HepG2 (cell line): ENCODE data around the gene PPP2R2C. TPM values are rescaled to one million over a fixed set of nuclear protein-coding genes. Genes with fewer than 3 reads are reported as not detected.

ENCODE experiments used
- ARNT ChIP-seq: fragments of 450-650 bp; IDR thresholded peaks from 2 replicates; pipeline ENCODE4 v1.6.1; 2017
- ELF3 ChIP-seq: IDR thresholded peaks from 2 replicates; pipeline ENCODE4 v1.6.1; 2016; ENCODE audit warnings: missing genetic modification reagents, missing compliant biosample characterization
- FOXA1 ChIP-seq, 2 experiments: fragments of 450-650 bp in 1 of 2; sonication (generic) in 1 of 2; formaldehyde crosslinking in 1 of 2; IDR thresholded peaks; 2 replicates each; pipeline versions ENCODE4 v1.4.0 to v1.6.1; 2016 to 2020; ENCODE audit warnings: missing genetic modification reagents in 1 of 2
- KAT8 ChIP-seq: IDR thresholded peaks from 2 replicates; pipeline ENCODE4 v1.6.1; 2016; ENCODE audit warnings: missing genetic modification reagents, missing compliant biosample characterization
- NFYC ChIP-seq: IDR thresholded peaks from 2 replicates; pipeline ENCODE4 v1.6.1; 2016; ENCODE audit warnings: missing genetic modification reagents, missing compliant biosample characterization
- SAFB2 ChIP-seq: sonication (generic); formaldehyde crosslinking; IDR thresholded peaks from 2 replicates; pipeline ENCODE4 v1.5.1; 2020; ENCODE audit warnings: missing genetic modification reagents, low read depth, mild to moderate bottlenecking, borderline replicate concordance
- SAP130 ChIP-seq: IDR thresholded peaks from 2 replicates; pipeline ENCODE4 v1.6.1; 2016; ENCODE audit warnings: low read depth
- SIX4 ChIP-seq: sonication (generic); formaldehyde crosslinking; IDR thresholded peaks from 2 replicates; pipeline ENCODE4 v1.4.0; 2020; ENCODE audit warnings: missing genetic modification reagents
- THAP11 ChIP-seq: IDR thresholded peaks from 2 replicates; pipeline ENCODE4 v1.6.1; 2016; ENCODE audit warnings: missing biosample characterization, missing genetic modification reagents
- ZFP37 ChIP-seq: sonication (generic); formaldehyde crosslinking; IDR thresholded peaks from 2 replicates; pipeline ENCODE4 v1.4.0; 2020; ENCODE audit warnings: missing genetic modification reagents, borderline replicate concordance
- ZNF12 ChIP-seq: sonication (generic); formaldehyde crosslinking; IDR thresholded peaks from 2 replicates; pipeline ENCODE4 v1.5.0; 2020; ENCODE audit warnings: missing genetic modification reagents
- polyA plus RNA-seq, 8 experiments: library from polyadenylated mRNA; depleted of rRNA in 3 of 8; stranded (reverse) in 7 of 8; unstranded in 1 of 8; fragments of >200 nt; fragmentation: Illumina TruSeq in 4 of 8; extraction: Trizol in 4 of 8; gene quantifications; 2 replicates each; pipeline versions ENCODE4 v1.2.1 to v1.2.3, GENCODE V29; 2011 to 2016; ENCODE audit warnings: low read depth in 4 of 8, missing spikeins in 1 of 8, mixed read lengths in 1 of 8; ENCODE audit not compliant: insufficient read depth in 1 of 8
- total RNA-seq, 5 experiments: library from RNA; depleted of rRNA; stranded (reverse); fragments of >200 nt; fragmentation: Illumina TruSeq; extraction: Trizol; gene quantifications; 2 replicates each; pipeline ENCODE4 v1.2.3, GENCODE V29; 2016; ENCODE audit warnings: low read depth in 1 of 5
- TF ChIP-seq, protein P1 (sequence below): sonication (generic); formaldehyde crosslinking; IDR thresholded peaks from 2 replicates; pipeline ENCODE4 v1.5.0; 2020; ENCODE audit warnings: missing genetic modification reagents
- TF ChIP-seq, protein P2 (sequence below): sonication (generic); formaldehyde crosslinking; IDR thresholded peaks from 2 replicates; pipeline ENCODE4 v1.4.0; 2020; ENCODE audit warnings: mild to moderate bottlenecking, missing genetic modification reagents
- TF ChIP-seq, protein P3 (sequence below): sonication (generic); formaldehyde crosslinking; IDR thresholded peaks from 2 replicates; pipeline ENCODE4 v1.8.0; 2022; ENCODE audit warnings: missing genetic modification reagents, mild to moderate bottlenecking, borderline replicate concordance
- TF ChIP-seq, protein P4 (sequence below): sonication (generic); formaldehyde crosslinking; IDR thresholded peaks from 2 replicates; pipeline ENCODE4 v1.8.0; 2022; ENCODE audit warnings: mild to moderate bottlenecking, missing genetic modification reagents; ENCODE audit not compliant: insufficient replicate concordance
- TF ChIP-seq, protein P5 (sequence below): sonication (generic); formaldehyde crosslinking; IDR thresholded peaks from 2 replicates; pipeline ENCODE4 v1.4.0; 2020; ENCODE audit warnings: mild to moderate bottlenecking, missing genetic modification reagents
- TF ChIP-seq, protein P6 (sequence below): sonication (generic); formaldehyde crosslinking; IDR thresholded peaks from 2 replicates; pipeline ENCODE4 v1.5.0; 2020; ENCODE audit warnings: mild to moderate bottlenecking, missing genetic modification reagents

The PPP2R2C gene
- total and polyA plus RNA-seq, 2 of the 13 experiments (the other 11 are each of a cell fraction or from before 2014, with no cell fraction given): 0.60 to 8.6 TPM

DNA sequence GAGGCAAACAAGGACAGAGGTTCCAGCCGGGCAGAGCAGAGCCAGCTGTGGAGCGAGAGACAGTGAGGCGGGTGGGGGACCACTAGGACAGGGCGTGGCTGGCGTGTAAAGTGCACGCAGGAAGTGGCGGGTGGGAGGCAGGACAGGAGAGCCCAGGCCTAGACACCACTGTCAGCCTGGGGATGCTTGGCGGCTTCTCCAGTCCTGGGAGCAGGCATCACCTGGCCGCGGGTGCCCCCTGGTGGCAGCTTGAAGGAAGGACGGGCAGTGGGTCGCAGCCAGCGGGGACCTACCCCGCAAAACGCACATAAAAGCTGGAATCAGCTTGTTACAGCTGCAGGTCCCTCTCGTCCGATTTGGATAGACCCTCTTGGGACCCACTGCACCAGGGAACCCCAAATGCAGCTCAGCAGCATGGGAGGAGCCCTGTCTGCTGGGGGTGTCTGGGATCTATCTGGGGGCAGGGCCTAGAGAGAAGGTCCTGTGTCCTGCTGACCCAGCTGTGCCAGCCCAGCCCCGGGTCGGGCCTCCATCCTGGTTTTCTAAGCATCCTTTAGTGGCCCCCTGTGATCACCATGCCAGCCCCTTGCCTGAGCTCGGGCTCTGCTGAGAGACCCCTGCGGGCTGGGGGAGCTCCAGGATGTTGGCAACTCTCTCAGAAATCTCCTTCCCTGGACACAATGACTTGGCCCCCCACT lies 145.0 kb downstream of the PPP2R2C start (continued):
- TF ChIP-seq, protein P1, sequence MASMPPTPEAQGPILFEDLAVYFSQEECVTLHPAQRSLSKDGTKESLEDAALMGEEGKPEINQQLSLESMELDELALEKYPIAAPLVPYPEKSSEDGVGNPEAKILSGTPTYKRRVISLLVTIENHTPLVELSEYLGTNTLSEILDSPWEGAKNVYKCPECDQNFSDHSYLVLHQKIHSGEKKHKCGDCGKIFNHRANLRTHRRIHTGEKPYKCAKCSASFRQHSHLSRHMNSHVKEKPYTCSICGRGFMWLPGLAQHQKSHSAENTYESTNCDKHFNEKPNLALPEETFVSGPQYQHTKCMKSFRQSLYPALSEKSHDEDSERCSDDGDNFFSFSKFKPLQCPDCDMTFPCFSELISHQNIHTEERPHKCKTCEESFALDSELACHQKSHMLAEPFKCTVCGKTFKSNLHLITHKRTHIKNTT (CRISPR knock-in tag): no peak
- TF ChIP-seq KAT8 (CRISPR knock-in tag): 0 out of 2 replicates have a peak, but pooled peaks have one; percentile 28
- TF ChIP-seq, protein P2, sequence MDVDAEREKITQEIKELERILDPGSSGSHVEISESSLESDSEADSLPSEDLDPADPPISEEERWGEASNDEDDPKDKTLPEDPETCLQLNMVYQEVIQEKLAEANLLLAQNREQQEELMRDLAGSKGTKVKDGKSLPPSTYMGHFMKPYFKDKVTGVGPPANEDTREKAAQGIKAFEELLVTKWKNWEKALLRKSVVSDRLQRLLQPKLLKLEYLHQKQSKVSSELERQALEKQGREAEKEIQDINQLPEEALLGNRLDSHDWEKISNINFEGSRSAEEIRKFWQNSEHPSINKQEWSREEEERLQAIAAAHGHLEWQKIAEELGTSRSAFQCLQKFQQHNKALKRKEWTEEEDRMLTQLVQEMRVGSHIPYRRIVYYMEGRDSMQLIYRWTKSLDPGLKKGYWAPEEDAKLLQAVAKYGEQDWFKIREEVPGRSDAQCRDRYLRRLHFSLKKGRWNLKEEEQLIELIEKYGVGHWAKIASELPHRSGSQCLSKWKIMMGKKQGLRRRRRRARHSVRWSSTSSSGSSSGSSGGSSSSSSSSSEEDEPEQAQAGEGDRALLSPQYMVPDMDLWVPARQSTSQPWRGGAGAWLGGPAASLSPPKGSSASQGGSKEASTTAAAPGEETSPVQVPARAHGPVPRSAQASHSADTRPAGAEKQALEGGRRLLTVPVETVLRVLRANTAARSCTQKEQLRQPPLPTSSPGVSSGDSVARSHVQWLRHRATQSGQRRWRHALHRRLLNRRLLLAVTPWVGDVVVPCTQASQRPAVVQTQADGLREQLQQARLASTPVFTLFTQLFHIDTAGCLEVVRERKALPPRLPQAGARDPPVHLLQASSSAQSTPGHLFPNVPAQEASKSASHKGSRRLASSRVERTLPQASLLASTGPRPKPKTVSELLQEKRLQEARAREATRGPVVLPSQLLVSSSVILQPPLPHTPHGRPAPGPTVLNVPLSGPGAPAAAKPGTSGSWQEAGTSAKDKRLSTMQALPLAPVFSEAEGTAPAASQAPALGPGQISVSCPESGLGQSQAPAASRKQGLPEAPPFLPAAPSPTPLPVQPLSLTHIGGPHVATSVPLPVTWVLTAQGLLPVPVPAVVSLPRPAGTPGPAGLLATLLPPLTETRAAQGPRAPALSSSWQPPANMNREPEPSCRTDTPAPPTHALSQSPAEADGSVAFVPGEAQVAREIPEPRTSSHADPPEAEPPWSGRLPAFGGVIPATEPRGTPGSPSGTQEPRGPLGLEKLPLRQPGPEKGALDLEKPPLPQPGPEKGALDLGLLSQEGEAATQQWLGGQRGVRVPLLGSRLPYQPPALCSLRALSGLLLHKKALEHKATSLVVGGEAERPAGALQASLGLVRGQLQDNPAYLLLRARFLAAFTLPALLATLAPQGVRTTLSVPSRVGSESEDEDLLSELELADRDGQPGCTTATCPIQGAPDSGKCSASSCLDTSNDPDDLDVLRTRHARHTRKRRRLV (CRISPR knock-in tag): 0 out of 2 replicates have a peak, but pooled peaks have one; percentile 34
- TF ChIP-seq NFYC: peak; percentile 33; the same call in 1 of the 2 replicates
- TF ChIP-seq, protein P3, sequence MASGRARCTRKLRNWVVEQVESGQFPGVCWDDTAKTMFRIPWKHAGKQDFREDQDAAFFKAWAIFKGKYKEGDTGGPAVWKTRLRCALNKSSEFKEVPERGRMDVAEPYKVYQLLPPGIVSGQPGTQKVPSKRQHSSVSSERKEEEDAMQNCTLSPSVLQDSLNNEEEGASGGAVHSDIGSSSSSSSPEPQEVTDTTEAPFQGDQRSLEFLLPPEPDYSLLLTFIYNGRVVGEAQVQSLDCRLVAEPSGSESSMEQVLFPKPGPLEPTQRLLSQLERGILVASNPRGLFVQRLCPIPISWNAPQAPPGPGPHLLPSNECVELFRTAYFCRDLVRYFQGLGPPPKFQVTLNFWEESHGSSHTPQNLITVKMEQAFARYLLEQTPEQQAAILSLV (CRISPR knock-in tag): 0 out of 2 replicates have a peak, but pooled peaks have one; percentile 26
- TF ChIP-seq FOXA1 (IDR thresholded peaks at IDR 0.05): no peak
- TF ChIP-seq FOXA1 (CRISPR knock-in tag; IDR thresholded peaks at IDR 0.05): 0 out of 2 replicates have a peak, but pooled peaks have one; percentile 14
- TF ChIP-seq ARNT: no peak
- peak; percentile 61 for TF ChIP-seq ELF3
- 0 out of 2 replicates have a peak, but pooled peaks have one; percentile 27 for TF ChIP-seq ZNF12 (CRISPR knock-in tag)
- TF ChIP-seq, protein P4, sequence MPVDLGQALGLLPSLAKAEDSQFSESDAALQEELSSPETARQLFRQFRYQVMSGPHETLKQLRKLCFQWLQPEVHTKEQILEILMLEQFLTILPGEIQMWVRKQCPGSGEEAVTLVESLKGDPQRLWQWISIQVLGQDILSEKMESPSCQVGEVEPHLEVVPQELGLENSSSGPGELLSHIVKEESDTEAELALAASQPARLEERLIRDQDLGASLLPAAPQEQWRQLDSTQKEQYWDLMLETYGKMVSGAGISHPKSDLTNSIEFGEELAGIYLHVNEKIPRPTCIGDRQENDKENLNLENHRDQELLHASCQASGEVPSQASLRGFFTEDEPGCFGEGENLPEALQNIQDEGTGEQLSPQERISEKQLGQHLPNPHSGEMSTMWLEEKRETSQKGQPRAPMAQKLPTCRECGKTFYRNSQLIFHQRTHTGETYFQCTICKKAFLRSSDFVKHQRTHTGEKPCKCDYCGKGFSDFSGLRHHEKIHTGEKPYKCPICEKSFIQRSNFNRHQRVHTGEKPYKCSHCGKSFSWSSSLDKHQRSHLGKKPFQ: no peak
- TF ChIP-seq, protein P5, sequence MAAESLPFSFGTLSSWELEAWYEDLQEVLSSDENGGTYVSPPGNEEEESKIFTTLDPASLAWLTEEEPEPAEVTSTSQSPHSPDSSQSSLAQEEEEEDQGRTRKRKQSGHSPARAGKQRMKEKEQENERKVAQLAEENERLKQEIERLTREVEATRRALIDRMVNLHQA (CRISPR knock-in tag): no peak
- TF ChIP-seq SIX4: no peak
- TF ChIP-seq, protein P6, sequence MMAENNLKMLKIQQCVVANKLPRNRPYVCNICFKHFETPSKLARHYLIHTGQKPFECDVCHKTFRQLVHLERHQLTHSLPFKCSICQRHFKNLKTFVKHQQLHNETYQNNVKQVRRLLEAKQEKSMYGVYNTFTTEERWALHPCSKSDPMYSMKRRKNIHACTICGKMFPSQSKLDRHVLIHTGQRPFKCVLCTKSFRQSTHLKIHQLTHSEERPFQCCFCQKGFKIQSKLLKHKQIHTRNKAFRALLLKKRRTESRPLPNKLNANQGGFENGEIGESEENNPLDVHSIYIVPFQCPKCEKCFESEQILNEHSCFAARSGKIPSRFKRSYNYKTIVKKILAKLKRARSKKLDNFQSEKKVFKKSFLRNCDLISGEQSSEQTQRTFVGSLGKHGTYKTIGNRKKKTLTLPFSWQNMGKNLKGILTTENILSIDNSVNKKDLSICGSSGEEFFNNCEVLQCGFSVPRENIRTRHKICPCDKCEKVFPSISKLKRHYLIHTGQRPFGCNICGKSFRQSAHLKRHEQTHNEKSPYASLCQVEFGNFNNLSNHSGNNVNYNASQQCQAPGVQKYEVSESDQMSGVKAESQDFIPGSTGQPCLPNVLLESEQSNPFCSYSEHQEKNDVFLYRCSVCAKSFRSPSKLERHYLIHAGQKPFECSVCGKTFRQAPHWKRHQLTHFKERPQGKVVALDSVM: no peak
- no peak for TF ChIP-seq THAP11 (CRISPR knock-in tag)
- 0 out of 2 replicates have a peak, but pooled peaks have one; percentile 19 for TF ChIP-seq SAP130
- peak; percentile 13; the same call in 1 of the 2 replicates for TF ChIP-seq SAFB2 (CRISPR knock-in tag)
- TF ChIP-seq ZFP37: no peak
